ENCODE data around the gene RNF214.

GRCh38 chr11:117284053-117284452, 51.6 kb downstream of the RNF214 start:
- no peak for TF ChIP-seq POLR2AphosphoS5 (IDR thresholded peaks at IDR 0.05; ENCODE audit: low read depth, low read length)
- TF ChIP-seq TAF1 (IDR thresholded peaks at IDR 0.05; ENCODE audit: low read depth, low read length) = no peak
